HG03571 (cell line): ENCODE measurements around the gene ALG14.

ENCODE experiments used
- ATAC-seq: cut with Tn5 transposase; IDR thresholded peaks from one replicate; pipeline ENCODE4 v1.9.1; 2021; ENCODE audit not compliant: unreplicated experiment

Gene ALG14

GRCh38 chr1:94935034-94935433, 137.7 kb downstream of the ALG14 start:
- no peak for ATAC-seq

- ATAC-seq = no peak
Measured at GRCh38 chr1:94934551-94934950, 138.2 kb downstream of the ALG14 start.

- no peak for ATAC-seq
Measured at GRCh38 chr1:94931254-94931841, 141.4 kb downstream of the ALG14 start.

GRCh38 chr1:94929351-94930217, 143.2 kb downstream of the ALG14 start:
- no peak for ATAC-seq

- no peak for ATAC-seq
Measured at GRCh38 chr1:94928293-94928939, 144.3 kb downstream of the ALG14 start.

GRCh38 chr1:94927405-94928175, 145.2 kb downstream of the ALG14 start:
- peak; percentile 25 for ATAC-seq

- peak; percentile 59 for ATAC-seq
Measured at GRCh38 chr1:94926915-94927404, 145.8 kb downstream of the ALG14 start, which contains the start of gene CNN3. TSS of gene CNN3 (minus strand) at chr1:94927110. CDS start at chr1:94926894, 216 bp downstream.

GRCh38 chr1:94926126-94926914, 146.4 kb downstream of the ALG14 start:
- peak; percentile 33 for ATAC-seq

- ATAC-seq = no peak
Measured at GRCh38 chr1:94925561-94926125, 147.1 kb downstream of the ALG14 start.

GRCh38 chr1:94925004-94925403, 147.7 kb downstream of the ALG14 start:
- ATAC-seq = no peak
